Measurements from ENCODE around the gene MEDAG. TPM values are rescaled to one million over a fixed set of nuclear protein-coding genes. Genes with fewer than 3 reads are reported as not detected.

The MEDAG gene
- total and polyA plus RNA-seq, 2 experiments from 2014 or later: 1.7 to 2.0 TPM

GRCh38 chr13:30870916-30871587 is 35.0 kb upstream of the MEDAG start:
- H3K79me2 ChIP-seq (replicated peaks; ENCODE audit: insufficient read depth): peaks cover 2% of the 10 kb centered on the region; the same call in 1 of the 2 replicates
- Mint-ChIP-seq H3K4me1 (peaks cover 53% of the 10 kb centered on the region), H3K27ac (peak overlapping the region; percentile 61; the same call in 1 of the 2 replicates), H3K9me3 (no peaks in the 10 kb centered on the region), H3K36me3 (ENCODE audit: low read depth) (no peaks in the 10 kb centered on the region), H3K27me3 (ENCODE audit: insufficient read depth, low read depth, poor library complexity) (peaks cover 12% of the 10 kb centered on the region), H3K4me3 (peak overlapping the region; percentile 4; the same call in 1 of the 3 replicates)
- H4K20me1 ChIP-seq (replicated peaks; ENCODE audit: insufficient read depth): no peaks in the 10 kb centered on the region
- no peak overlapping the region for H3K4me3 ChIP-seq
- DNase-seq (ENCODE audit: low spot score) (peak; percentile 20), ATAC-seq (peak; percentile 30)
- H3K27me3 ChIP-seq (ENCODE audit: insufficient read depth): no peaks in the 10 kb centered on the region
- no peak for TF ChIP-seq REST (IDR thresholded peaks at IDR 0.05; ENCODE audit: unreplicated experiment)
- no peak for TF ChIP-seq EZH2 (IDR thresholded peaks at IDR 0.05; ENCODE audit: low read depth, unreplicated experiment)
- TF ChIP-seq ZNF331 (CRISPR knock-in tag; IDR thresholded peaks at IDR 0.05; ENCODE audit: low read depth): no peak
- TF ChIP-seq NANOG (IDR thresholded peaks at IDR 0.05; ENCODE audit: borderline replicate concordance): no peak
- no peak for TF ChIP-seq EZH2phosphoT487 (IDR thresholded peaks at IDR 0.05; ENCODE audit: unreplicated experiment)
- no peak for TF ChIP-seq ZNF462 (CRISPR knock-in tag; IDR thresholded peaks at IDR 0.05)
- TF ChIP-seq ETS1 (IDR thresholded peaks at IDR 0.05): no peak
- TF ChIP-seq CTCF (conservative IDR thresholded peaks at IDR 0.05; ENCODE audit: low read depth in 2 of 2): no peak
- TF ChIP-seq ZNF114 (CRISPR knock-in tag; IDR thresholded peaks at IDR 0.05): no peak
- no peaks in the 10 kb centered on the region for H3K36me3 ChIP-seq (ENCODE audit: insufficient read depth)
- no peak overlapping the region for H3K27ac ChIP-seq (ENCODE audit: low read depth)
- no peaks in the 10 kb centered on the region for H3F3A ChIP-seq (replicated peaks; ENCODE audit: low read depth)
- H3K4me1 ChIP-seq (ENCODE audit: insufficient read depth): peaks cover 35% of the 10 kb centered on the region
- no peaks in the 10 kb centered on the region for H3K9me2 ChIP-seq (ENCODE audit: insufficient read depth)
- H2AFZ ChIP-seq: no peak overlapping the region
- no peak overlapping the region for H3K4me2 ChIP-seq
